ENCODE measurements around the gene ZNF330.

ZNF330 gene

DNA sequence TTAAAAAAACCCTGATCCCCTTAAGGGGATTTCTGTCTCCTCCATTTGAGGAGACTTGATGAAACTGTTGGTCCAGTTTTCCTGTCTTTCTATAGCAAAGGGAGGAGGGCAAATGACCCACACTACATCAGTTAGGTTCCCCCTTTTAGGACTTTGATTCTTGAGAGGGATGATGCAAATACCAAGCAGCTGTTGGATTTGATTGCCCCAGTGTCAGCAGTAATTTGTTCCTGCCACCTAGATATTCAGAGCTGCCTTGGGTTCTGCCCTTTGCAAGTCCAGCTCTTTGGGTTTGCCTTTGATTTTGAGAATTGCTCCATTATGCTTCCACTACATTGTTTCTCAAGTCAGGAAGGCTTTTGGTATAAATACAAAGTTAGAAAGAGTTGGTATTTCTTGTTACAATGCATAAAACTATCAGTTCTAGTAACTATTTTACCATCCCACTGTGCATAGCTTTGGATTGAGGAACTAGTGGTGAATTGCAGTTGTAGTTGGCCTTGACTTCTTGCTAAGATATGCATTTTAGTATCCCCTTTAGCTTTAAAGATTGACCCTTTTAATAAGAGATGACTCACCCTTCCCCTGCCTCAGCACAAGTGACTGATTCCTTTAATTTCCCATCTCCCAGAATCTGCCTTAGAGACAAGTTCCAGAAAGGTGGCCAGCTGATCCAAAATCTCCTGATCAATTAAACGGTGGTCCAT lies 24.3 kb upstream of the ZNF330 start:
- no peak overlapping the region for H3K9ac ChIP-seq (ENCODE audit: low read depth, low read length, poor library complexity, severe bottlenecking)
- H3K4me2 ChIP-seq (ENCODE audit: low read depth, low read length, poor library complexity, severe bottlenecking) = no peak overlapping the region
- no peaks in the 10 kb centered on the region for H3K36me3 ChIP-seq (ENCODE audit: insufficient read depth, low read length)
- no peak for TF ChIP-seq EZH2phosphoT487 (IDR thresholded peaks at IDR 0.05; ENCODE audit: borderline replicate concordance)
- no peaks in the 10 kb centered on the region for H3K27me3 ChIP-seq (ENCODE audit: insufficient read depth, low read length, poor library complexity, severe bottlenecking)
- H3K79me2 ChIP-seq (ENCODE audit: insufficient read depth, low read length) = no peaks in the 10 kb centered on the region
- no peaks in the 10 kb centered on the region for H3K4me1 ChIP-seq (ENCODE audit: insufficient read depth, low read length, poor library complexity, severe bottlenecking)
- no peaks in the 10 kb centered on the region for H3K9me2 ChIP-seq (replicated peaks; ENCODE audit: low read depth, low read length)
- H3F3A ChIP-seq (ENCODE audit: low read depth) = no peaks in the 10 kb centered on the region
- H4K20me1 ChIP-seq (ENCODE audit: insufficient read depth, low read length, poor library complexity, severe bottlenecking) = no peaks in the 10 kb centered on the region
- H2AFZ ChIP-seq (ENCODE audit: low read length) = no peak overlapping the region
- H3K4me3 ChIP-seq (ENCODE audit: low read length, poor library complexity, severe bottlenecking) = no peak overlapping the region
- H3K9me3 ChIP-seq (ENCODE audit: insufficient read depth, low read depth, low read length) = no peaks in the 10 kb centered on the region; the same call in 1 of the 2 replicates

DNA sequence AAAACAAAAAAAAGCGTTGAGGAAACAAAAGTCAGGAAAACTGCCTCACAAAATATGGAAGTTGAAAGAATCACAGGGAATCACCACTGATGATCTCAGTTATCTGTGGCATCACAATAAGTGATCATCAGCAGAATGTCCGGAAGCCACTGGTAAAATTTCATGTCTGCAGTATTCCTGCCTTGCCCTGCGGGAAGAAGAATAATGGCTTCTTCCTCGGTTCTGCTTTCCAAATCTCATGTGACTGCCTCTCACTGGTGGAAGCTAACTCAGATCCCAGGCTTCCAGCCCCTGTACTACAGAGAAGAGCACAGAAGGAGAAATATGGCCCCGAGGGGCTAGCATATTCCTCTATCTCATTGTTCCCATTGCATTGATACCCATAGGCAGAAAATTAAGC lies 12.7 kb upstream of the ZNF330 start:
- Histone ChIP-seq H3K27me3 (ENCODE audit: insufficient read depth, low read length, poor library complexity, severe bottlenecking) (no peaks in the 10 kb centered on the region), H3K4me3 (ENCODE audit: low read length, poor library complexity, severe bottlenecking) (no peak overlapping the region), H3K4me1 (ENCODE audit: insufficient read depth, low read length, poor library complexity, severe bottlenecking) (no peaks in the 10 kb centered on the region), H3K4me2 (ENCODE audit: low read depth, low read length, poor library complexity, severe bottlenecking) (no peak overlapping the region), H4K20me1 (ENCODE audit: insufficient read depth, low read length, poor library complexity, severe bottlenecking) (no peaks in the 10 kb centered on the region), H3K9me3 (ENCODE audit: insufficient read depth, low read depth, low read length) (no peaks in the 10 kb centered on the region), H3F3A (ENCODE audit: low read depth) (no peaks in the 10 kb centered on the region), H2AFZ (ENCODE audit: low read length) (0 out of 2 replicates have a peak overlapping the region, but pooled peaks have one; percentile 20), H3K36me3 (ENCODE audit: insufficient read depth, low read length) (no peaks in the 10 kb centered on the region), H3K9ac (ENCODE audit: low read depth, low read length, poor library complexity, severe bottlenecking) (no peak overlapping the region), H3K9me2 (replicated peaks; ENCODE audit: low read depth, low read length) (no peaks in the 10 kb centered on the region), H3K79me2 (ENCODE audit: insufficient read depth, low read length) (no peaks in the 10 kb centered on the region)
- TF ChIP-seq EZH2phosphoT487 (IDR thresholded peaks at IDR 0.05; ENCODE audit: borderline replicate concordance) = no peak
- TF ChIP-seq, protein P1, sequence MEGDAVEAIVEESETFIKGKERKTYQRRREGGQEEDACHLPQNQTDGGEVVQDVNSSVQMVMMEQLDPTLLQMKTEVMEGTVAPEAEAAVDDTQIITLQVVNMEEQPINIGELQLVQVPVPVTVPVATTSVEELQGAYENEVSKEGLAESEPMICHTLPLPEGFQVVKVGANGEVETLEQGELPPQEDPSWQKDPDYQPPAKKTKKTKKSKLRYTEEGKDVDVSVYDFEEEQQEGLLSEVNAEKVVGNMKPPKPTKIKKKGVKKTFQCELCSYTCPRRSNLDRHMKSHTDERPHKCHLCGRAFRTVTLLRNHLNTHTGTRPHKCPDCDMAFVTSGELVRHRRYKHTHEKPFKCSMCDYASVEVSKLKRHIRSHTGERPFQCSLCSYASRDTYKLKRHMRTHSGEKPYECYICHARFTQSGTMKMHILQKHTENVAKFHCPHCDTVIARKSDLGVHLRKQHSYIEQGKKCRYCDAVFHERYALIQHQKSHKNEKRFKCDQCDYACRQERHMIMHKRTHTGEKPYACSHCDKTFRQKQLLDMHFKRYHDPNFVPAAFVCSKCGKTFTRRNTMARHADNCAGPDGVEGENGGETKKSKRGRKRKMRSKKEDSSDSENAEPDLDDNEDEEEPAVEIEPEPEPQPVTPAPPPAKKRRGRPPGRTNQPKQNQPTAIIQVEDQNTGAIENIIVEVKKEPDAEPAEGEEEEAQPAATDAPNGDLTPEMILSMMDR (conservative IDR thresholded peaks at IDR 0.05; ENCODE audit: low read length) = no peak

DNA sequence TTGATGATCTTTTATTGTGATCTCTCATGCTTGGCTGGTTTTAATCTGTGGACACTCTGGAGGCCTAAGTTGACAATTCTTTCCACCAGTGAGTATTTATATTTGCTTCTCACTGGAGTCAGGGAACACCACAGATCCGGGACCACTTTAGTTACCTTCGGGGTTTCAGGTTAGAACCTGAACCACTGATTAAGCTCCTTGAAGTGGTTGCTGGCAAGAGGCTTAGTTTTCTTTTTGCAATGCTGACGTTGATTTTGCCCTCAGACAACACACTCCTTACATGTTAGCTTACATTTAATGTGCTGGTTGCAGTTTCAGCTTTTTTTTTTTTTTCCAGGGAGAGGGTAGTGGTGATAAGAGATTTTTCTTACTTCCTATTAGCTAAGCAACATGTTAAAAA lies 10.5 kb upstream of the ZNF330 start:
- Histone ChIP-seq H3K27me3 (ENCODE audit: insufficient read depth, low read length, poor library complexity, severe bottlenecking) (no peaks in the 10 kb centered on the region), H3K4me2 (ENCODE audit: low read depth, low read length, poor library complexity, severe bottlenecking) (no peak overlapping the region), H3K36me3 (ENCODE audit: insufficient read depth, low read length) (no peaks in the 10 kb centered on the region), H4K20me1 (ENCODE audit: insufficient read depth, low read length, poor library complexity, severe bottlenecking) (no peaks in the 10 kb centered on the region), H2AFZ (ENCODE audit: low read length) (no peak overlapping the region), H3K9me2 (replicated peaks; ENCODE audit: low read depth, low read length) (no peaks in the 10 kb centered on the region), H3K9me3 (ENCODE audit: insufficient read depth, low read depth, low read length) (no peaks in the 10 kb centered on the region), H3K4me1 (ENCODE audit: insufficient read depth, low read length, poor library complexity, severe bottlenecking) (no peaks in the 10 kb centered on the region), H3K79me2 (ENCODE audit: insufficient read depth, low read length) (no peaks in the 10 kb centered on the region), H3K4me3 (ENCODE audit: low read length, poor library complexity, severe bottlenecking) (no peak overlapping the region), H3K9ac (ENCODE audit: low read depth, low read length, poor library complexity, severe bottlenecking) (no peak overlapping the region), H3F3A (ENCODE audit: low read depth) (no peaks in the 10 kb centered on the region)
- TF ChIP-seq, protein P1 (conservative IDR thresholded peaks at IDR 0.05; ENCODE audit: low read length) = no peak
- TF ChIP-seq EZH2phosphoT487 (IDR thresholded peaks at IDR 0.05; ENCODE audit: borderline replicate concordance) = no peak

DNA sequence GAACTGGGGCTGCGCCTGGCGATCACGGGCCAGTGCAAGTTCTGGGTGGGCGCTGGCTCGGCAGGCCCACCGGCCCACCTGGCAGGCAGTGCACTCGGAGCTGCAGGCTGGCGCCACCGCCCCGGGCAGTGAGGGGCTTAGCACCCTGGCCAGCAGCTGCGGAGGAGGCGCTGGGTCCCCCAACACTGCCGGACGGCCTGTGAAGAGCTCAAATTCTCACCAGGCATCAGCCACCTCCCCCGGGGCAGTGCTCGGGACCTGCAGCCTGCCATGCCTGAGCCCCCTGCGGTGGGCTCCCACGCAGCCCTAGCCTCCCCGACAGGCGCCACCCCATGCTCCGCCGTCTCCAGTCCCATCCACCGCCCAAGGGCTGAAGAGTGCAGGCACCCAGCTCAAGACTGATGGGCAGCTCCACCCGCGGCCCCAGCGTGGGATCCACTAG lies 7.1 kb upstream of the ZNF330 start:
- TF ChIP-seq, protein P1 (conservative IDR thresholded peaks at IDR 0.05; ENCODE audit: low read length) = no peak
- TF ChIP-seq EZH2phosphoT487 (IDR thresholded peaks at IDR 0.05; ENCODE audit: borderline replicate concordance) = no peak
- Histone ChIP-seq H3K9me2 (replicated peaks; ENCODE audit: low read depth, low read length) (no peaks in the 10 kb centered on the region), H2AFZ (ENCODE audit: low read length) (no peak overlapping the region)

More for the DNA sequence above, 7.1 kb upstream of the ZNF330 start:
- Histone ChIP-seq H4K20me1 (ENCODE audit: insufficient read depth, low read length, poor library complexity, severe bottlenecking) (no peaks in the 10 kb centered on the region), H3K9me3 (ENCODE audit: insufficient read depth, low read depth, low read length) (no peaks in the 10 kb centered on the region), H3K4me1 (ENCODE audit: insufficient read depth, low read length, poor library complexity, severe bottlenecking) (no peaks in the 10 kb centered on the region), H3K79me2 (ENCODE audit: insufficient read depth, low read length) (no peaks in the 10 kb centered on the region), H3K4me2 (ENCODE audit: low read depth, low read length, poor library complexity, severe bottlenecking) (no peak overlapping the region), H3K4me3 (ENCODE audit: low read length, poor library complexity, severe bottlenecking) (no peak overlapping the region), H3K9ac (ENCODE audit: low read depth, low read length, poor library complexity, severe bottlenecking) (no peak overlapping the region), H3F3A (ENCODE audit: low read depth) (no peaks in the 10 kb centered on the region), H3K36me3 (ENCODE audit: insufficient read depth, low read length) (no peaks in the 10 kb centered on the region), H3K27me3 (ENCODE audit: insufficient read depth, low read length, poor library complexity, severe bottlenecking) (peaks cover 5% of the 10 kb centered on the region)
